DOHH2 (cell line): ENCODE results near the gene MRPL51.
A peak's percentile ranks its signal among the peaks of the same experiment; 100 is the strongest.

Source experiments
- H3F3A ChIP-seq: fragments of 200-600 bp; sonication (generic), shearing (Covaris generic); 2 replicates; pipeline ENCODE4 v1.6.0; 2016; ENCODE audit warnings: antibody characterized with exemption, mild to moderate bottlenecking; ENCODE audit not compliant: control insufficient read depth, insufficient read depth
- H3K27ac ChIP-seq: fragments of 200-600 bp; sonication (generic); 2 replicates; pipeline ENCODE4 v1.5.1; 2014; ENCODE audit warnings: low read depth, mild to moderate bottlenecking, low read length, moderate library complexity
- H3K27me3 ChIP-seq: fragments of 200-600 bp; sonication (generic); 2 replicates; pipeline ENCODE4 v1.6.1; 2014; ENCODE audit warnings: mild to moderate bottlenecking, low read length, mixed read lengths; ENCODE audit not compliant: control insufficient read depth
- H3K36me3 ChIP-seq: fragments of 200-600 bp; sonication (generic); 2 replicates; pipeline ENCODE4 v1.6.1; 2014; ENCODE audit warnings: mild to moderate bottlenecking, low read length, moderate library complexity, mixed read lengths; ENCODE audit not compliant: control insufficient read depth
- H3K4me1 ChIP-seq: fragments of 200-600 bp; sonication (generic); 2 replicates; pipeline ENCODE4 v1.6.1; 2014; ENCODE audit warnings: mild to moderate bottlenecking, low read length, mixed read lengths; ENCODE audit not compliant: control insufficient read depth
- H3K4me2 ChIP-seq: fragments of 200-600 bp; sonication (generic); 2 replicates; pipeline ENCODE4 v1.6.0; 2014; ENCODE audit warnings: mild to moderate bottlenecking, low read length, moderate library complexity
- H3K4me3 ChIP-seq: fragments of 200-600 bp; sonication (generic); 2 replicates; pipeline ENCODE4 v1.5.1; 2014; ENCODE audit warnings: mild to moderate bottlenecking, low read length, mixed read lengths
- H3K79me2 ChIP-seq: fragments of 200-600 bp; sonication (generic); 2 replicates; pipeline ENCODE4 v1.6.1; 2014; ENCODE audit warnings: mild to moderate bottlenecking, low read length, mixed read lengths; ENCODE audit not compliant: control insufficient read depth
- H3K9me2 ChIP-seq: fragments of 200-600 bp; sonication (generic); replicated peaks from 2 replicates; pipeline ENCODE4 v1.6.1; 2014; ENCODE audit warnings: mild to moderate bottlenecking, low read length, mixed read lengths; ENCODE audit not compliant: control insufficient read depth
- H3K9me3 ChIP-seq: fragments of 200-600 bp; sonication (generic); 2 replicates; pipeline ENCODE4 v1.6.1; 2014; ENCODE audit warnings: antibody characterized with exemption, low read length, mixed read lengths; ENCODE audit not compliant: control insufficient read depth, insufficient read depth
- H4K20me1 ChIP-seq: fragments of 200-600 bp; sonication (generic); 2 replicates; pipeline ENCODE4 v1.6.0; 2014; ENCODE audit warnings: low read depth, mild to moderate bottlenecking, antibody characterized with exemption, low read length, moderate library complexity; ENCODE audit not compliant: control insufficient read depth, insufficient read depth
- CTCF ChIP-seq: fragments of 200-600 bp; sonication (generic); IDR thresholded peaks from one replicate; pipeline ENCODE4 v1.5.1; 2014; ENCODE audit warnings: antibody characterized with exemption, mild to moderate bottlenecking, low read depth, low read length; ENCODE audit not compliant: poor library complexity, severe bottlenecking
- EZH2phosphoT487 ChIP-seq: fragments of 200-600 bp; sonication (generic); IDR thresholded peaks from 2 replicates; pipeline ENCODE4 v1.6.1; 2017; ENCODE audit warnings: borderline replicate concordance, mild to moderate bottlenecking, antibody characterized with exemption, low read length, moderate library complexity, mixed read lengths

Gene MRPL51

GRCh38 chr12:6457220-6457945, 35.7 kb downstream of the MRPL51 start:
- no peaks in the 10 kb centered on the region for H4K20me1 ChIP-seq
- no peak overlapping the region for H3K4me3 ChIP-seq
- H3K79me2 ChIP-seq = peaks cover 9% of the 10 kb centered on the region
- H3K9me3 ChIP-seq = no peaks in the 10 kb centered on the region
- H3K4me1 ChIP-seq = peaks cover 41% of the 10 kb centered on the region
- no peak overlapping the region for H3K4me2 ChIP-seq
- no peaks in the 10 kb centered on the region for H3K9me2 ChIP-seq
- TF ChIP-seq EZH2phosphoT487 (no peak), CTCF (no peak)
- peaks cover 26% of the 10 kb centered on the region for H3F3A ChIP-seq
- H3K27me3 ChIP-seq = no peaks in the 10 kb centered on the region
- H3K36me3 ChIP-seq = peaks cover 88% of the 10 kb centered on the region
- no peak overlapping the region for H3K27ac ChIP-seq

GRCh38 chr12:6452944-6453630, 40.0 kb downstream of the MRPL51 start:
- peaks cover 17% of the 10 kb centered on the region for H3F3A ChIP-seq
- TF ChIP-seq EZH2phosphoT487 (no peak), CTCF (no peak)
- peaks cover 38% of the 10 kb centered on the region for H3K4me1 ChIP-seq
- H3K9me2 ChIP-seq = no peaks in the 10 kb centered on the region
- H3K9me3 ChIP-seq = no peaks in the 10 kb centered on the region
- H4K20me1 ChIP-seq = no peaks in the 10 kb centered on the region
- H3K27me3 ChIP-seq = no peaks in the 10 kb centered on the region
- H3K79me2 ChIP-seq = peaks cover 20% of the 10 kb centered on the region
- peak overlapping the region; percentile 86 for H3K4me2 ChIP-seq
- peak overlapping the region; percentile 71 for H3K4me3 ChIP-seq
- H3K27ac ChIP-seq = peak overlapping the region; percentile 80
- H3K36me3 ChIP-seq = peaks cover 74% of the 10 kb centered on the region

- peaks cover 72% of the 10 kb centered on the region for H3K36me3 ChIP-seq
- H3K27me3 ChIP-seq = no peaks in the 10 kb centered on the region
- peaks cover 26% of the 10 kb centered on the region for H3K79me2 ChIP-seq
- H3K27ac ChIP-seq = peak overlapping the region; percentile 80
- H3K9me2 ChIP-seq = no peaks in the 10 kb centered on the region
- H4K20me1 ChIP-seq = no peaks in the 10 kb centered on the region
- TF ChIP-seq EZH2phosphoT487 (no peak), CTCF (no peak)
- peak overlapping the region; percentile 86 for H3K4me2 ChIP-seq
- no peaks in the 10 kb centered on the region for H3K9me3 ChIP-seq
- peaks cover 22% of the 10 kb centered on the region for H3F3A ChIP-seq
- peak overlapping the region; percentile 71 for H3K4me3 ChIP-seq
- H3K4me1 ChIP-seq = peaks cover 45% of the 10 kb centered on the region
Measured at GRCh38 chr12:6452245-6452943, 40.7 kb downstream of the MRPL51 start.
